ENCODE measurements around the gene SH2D6.

DNA sequence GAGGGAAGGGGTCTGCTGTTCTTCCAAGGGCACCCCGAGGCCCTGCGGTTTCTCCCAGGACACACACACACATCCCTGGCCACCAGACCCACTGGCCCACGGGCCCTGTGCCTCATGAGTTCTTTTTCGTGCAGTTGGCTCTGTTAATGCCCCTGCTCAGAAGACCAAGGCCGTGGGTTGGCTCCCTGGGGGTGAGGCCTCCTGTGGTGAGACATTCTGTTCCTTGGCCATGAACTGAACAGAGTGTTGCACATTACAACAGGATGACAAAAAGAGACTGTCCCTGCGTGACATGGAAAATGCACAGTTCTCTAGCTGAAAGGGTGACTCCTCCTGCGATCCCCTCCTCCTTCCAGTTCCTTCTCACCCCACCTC is 30.7 kb downstream of the SH2D6 start:
- TF ChIP-seq, protein P1, sequence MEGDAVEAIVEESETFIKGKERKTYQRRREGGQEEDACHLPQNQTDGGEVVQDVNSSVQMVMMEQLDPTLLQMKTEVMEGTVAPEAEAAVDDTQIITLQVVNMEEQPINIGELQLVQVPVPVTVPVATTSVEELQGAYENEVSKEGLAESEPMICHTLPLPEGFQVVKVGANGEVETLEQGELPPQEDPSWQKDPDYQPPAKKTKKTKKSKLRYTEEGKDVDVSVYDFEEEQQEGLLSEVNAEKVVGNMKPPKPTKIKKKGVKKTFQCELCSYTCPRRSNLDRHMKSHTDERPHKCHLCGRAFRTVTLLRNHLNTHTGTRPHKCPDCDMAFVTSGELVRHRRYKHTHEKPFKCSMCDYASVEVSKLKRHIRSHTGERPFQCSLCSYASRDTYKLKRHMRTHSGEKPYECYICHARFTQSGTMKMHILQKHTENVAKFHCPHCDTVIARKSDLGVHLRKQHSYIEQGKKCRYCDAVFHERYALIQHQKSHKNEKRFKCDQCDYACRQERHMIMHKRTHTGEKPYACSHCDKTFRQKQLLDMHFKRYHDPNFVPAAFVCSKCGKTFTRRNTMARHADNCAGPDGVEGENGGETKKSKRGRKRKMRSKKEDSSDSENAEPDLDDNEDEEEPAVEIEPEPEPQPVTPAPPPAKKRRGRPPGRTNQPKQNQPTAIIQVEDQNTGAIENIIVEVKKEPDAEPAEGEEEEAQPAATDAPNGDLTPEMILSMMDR (IDR thresholded peaks at IDR 0.05; ENCODE audit: control extremely low read depth in 1 of 3, insufficient read depth in 1 of 3, low read depth in 1 of 3, low read length in 3 of 3): no peak
- TF ChIP-seq RFX5 (IDR thresholded peaks at IDR 0.05; ENCODE audit: borderline replicate concordance, low read depth, low read length) (no peak), SIN3A (conservative IDR thresholded peaks at IDR 0.05 in 1 of 2, IDR thresholded peaks at IDR 0.05 in 1 of 2; ENCODE audit: low read depth in 1 of 2, low read length in 2 of 2) (no peak)

All from H1 (cell line).